OCI-LY7 (cell line): ENCODE measurements around the gene ALDH3B1.
"Not testable (repeated sequence)": the region's sequence is repeated elsewhere in the genome, so short reads cannot be mapped to it uniquely, and the experiment has no call there.

Experiments
- CTCF ChIP-seq: fragments of 200-600 bp; sonication (generic); conservative IDR thresholded peaks from 2 replicates; pipeline ENCODE4 v1.5.1; 2014; ENCODE audit warnings: mild to moderate bottlenecking, antibody characterized with exemption, low read length, moderate library complexity, mixed read lengths
- EZH2phosphoT487 ChIP-seq: fragments of 200-600 bp; sonication (generic); IDR thresholded peaks from 2 replicates; pipeline ENCODE4 v1.6.1; 2018; ENCODE audit warnings: low read depth, borderline replicate concordance, mild to moderate bottlenecking, mixed run types, antibody characterized with exemption, low read length, moderate library complexity, mixed read lengths

GRCh38 chr11:67985302-67985701 lies 24.8 kb upstream of the ALDH3B1 start:
- not testable (repeated sequence) for TF ChIP-seq CTCF, EZH2phosphoT487
